Smooth muscle cell (in vitro differentiated cells): ENCODE data around the gene NSUN4. TPM values are rescaled to one million over a fixed set of nuclear protein-coding genes. Genes with fewer than 3 reads are reported as not detected.
"Not testable (repeated sequence)": the region's sequence is repeated elsewhere in the genome, so short reads cannot be mapped to it uniquely, and the experiment has no call there.

Experiments used
- DNase-seq: peaks from one replicate; lab custom pipeline; 2025; ENCODE audit not compliant: unreplicated experiment; lab: John Stamatoyannopoulos, UW
- H2AFZ ChIP-seq: fragments of 200-600 bp; sonication (generic); 2 replicates; pipeline ENCODE4 v1.6.0; 2016; ENCODE audit warnings: antibody characterized with exemption, low read depth, mild to moderate bottlenecking
- H3F3A ChIP-seq: fragments of 200-600 bp; sonication (generic); 2 replicates; pipeline ENCODE4 v1.6.0; 2017; ENCODE audit warnings: antibody characterized with exemption, low read depth
- H3K27ac ChIP-seq: fragments of 200-600 bp; sonication (generic); 2 replicates; pipeline ENCODE4 v1.5.1; 2016; ENCODE audit warnings: low read depth, mild to moderate bottlenecking
- H3K27me3 ChIP-seq: fragments of 200-600 bp; sonication (generic); 2 replicates; pipeline ENCODE4 v1.6.1; 2016; ENCODE audit warnings: low read depth, mild to moderate bottlenecking
- H3K36me3 ChIP-seq: fragments of 200-600 bp; sonication (generic); 2 replicates; pipeline ENCODE4 v1.5.1; 2016; ENCODE audit warnings: low read depth
- H3K4me1 ChIP-seq: fragments of 200-600 bp; sonication (generic); 2 replicates; pipeline ENCODE4 v1.5.1; 2016; ENCODE audit warnings: low read depth
- H3K4me2 ChIP-seq: fragments of 200-600 bp; sonication (generic); 2 replicates; pipeline ENCODE4 v1.6.0; 2016; ENCODE audit warnings: mild to moderate bottlenecking
- H3K4me3 ChIP-seq: fragments of 200-600 bp; sonication (generic); 2 replicates; pipeline ENCODE4 v1.5.1; 2016; ENCODE audit warnings: mild to moderate bottlenecking
- H3K79me2 ChIP-seq: fragments of 200-600 bp; sonication (generic); 2 replicates; pipeline ENCODE4 v1.6.0; 2016; ENCODE audit warnings: low read depth, mild to moderate bottlenecking
- H3K9ac ChIP-seq: fragments of 200-600 bp; sonication (generic); 2 replicates; pipeline ENCODE4 v1.6.0; 2016; ENCODE audit warnings: low read depth
- H3K9me3 ChIP-seq: fragments of 200-600 bp; sonication (generic); replicated peaks from 2 replicates; pipeline ENCODE4 v1.5.1; 2016; ENCODE audit warnings: low read depth
- H4K20me1 ChIP-seq: fragments of 200-600 bp; sonication (generic); 2 replicates; pipeline ENCODE4 v1.6.0; 2016; ENCODE audit warnings: low read depth
- WGBS: methylation state at CpG from one replicate; pipeline ENCODE4 v1.1.7; 2016; ENCODE audit warnings: low lambda C conversion rate; 5-methylcytosine and 5-hydroxymethylcytosine counted together
- polyA plus RNA-seq: library from polyadenylated mRNA; unstranded; fragments of >200 nt; fragmentation: Nextera tagmentation; extraction: Ambion mirVana; gene quantifications from 2 replicates; pipeline ENCODE4 v1.2.1, GENCODE V29; 2016
- total RNA-seq: library from RNA; depleted of rRNA; stranded (reverse); fragments of >200 nt; gene quantifications from 2 replicates; pipeline ENCODE4 v1.2.3, GENCODE V29; 2014
- TF ChIP-seq, protein P1 (sequence below): fragments of 200-600 bp; sonication (generic); IDR thresholded peaks from 2 replicates; pipeline ENCODE4 v1.5.1; 2017; ENCODE audit warnings: borderline replicate concordance, mild to moderate bottlenecking, antibody characterized with exemption; ENCODE audit not compliant: insufficient read depth, poor library complexity, severe bottlenecking

Gene NSUN4
- total and polyA plus RNA-seq, 2 experiments from 2014 or later: 10.8 to 14.1 TPM

DNA sequence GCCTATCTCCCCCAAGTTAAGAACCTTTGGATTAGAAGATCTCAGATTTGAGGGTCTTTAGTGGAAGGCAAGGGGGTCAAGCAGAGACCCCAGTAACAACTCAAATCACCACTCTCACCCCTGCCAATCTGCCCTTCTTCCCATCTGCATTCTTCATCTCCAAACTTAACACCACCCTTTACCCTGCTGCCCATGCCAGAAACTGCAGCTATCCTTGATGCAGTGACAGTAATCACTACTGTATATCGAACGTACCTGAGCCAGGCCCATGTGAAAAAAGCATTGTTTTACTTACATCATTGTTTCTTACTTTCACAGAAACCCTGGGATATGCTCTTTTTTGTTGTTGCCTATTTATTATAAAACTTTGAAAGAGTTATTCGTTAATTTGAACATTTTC, 26.5 kb downstream of the NSUN4 start:
- Histone ChIP-seq H4K20me1 (no peaks in the 10 kb centered on the region), H3F3A (no peaks in the 10 kb centered on the region), H3K27me3 (no peaks in the 10 kb centered on the region), H3K4me1 (peaks cover 15% of the 10 kb centered on the region), H3K4me3 (no peak overlapping the region), H3K36me3 (peaks cover under 1% of the 10 kb centered on the region), H3K79me2 (no peaks in the 10 kb centered on the region), H3K9me3 (no peaks in the 10 kb centered on the region), H3K4me2 (no peak overlapping the region), H3K9ac (no peak overlapping the region), H3K27ac (no peak overlapping the region), H2AFZ (no peak overlapping the region)
- TF ChIP-seq, protein P1, sequence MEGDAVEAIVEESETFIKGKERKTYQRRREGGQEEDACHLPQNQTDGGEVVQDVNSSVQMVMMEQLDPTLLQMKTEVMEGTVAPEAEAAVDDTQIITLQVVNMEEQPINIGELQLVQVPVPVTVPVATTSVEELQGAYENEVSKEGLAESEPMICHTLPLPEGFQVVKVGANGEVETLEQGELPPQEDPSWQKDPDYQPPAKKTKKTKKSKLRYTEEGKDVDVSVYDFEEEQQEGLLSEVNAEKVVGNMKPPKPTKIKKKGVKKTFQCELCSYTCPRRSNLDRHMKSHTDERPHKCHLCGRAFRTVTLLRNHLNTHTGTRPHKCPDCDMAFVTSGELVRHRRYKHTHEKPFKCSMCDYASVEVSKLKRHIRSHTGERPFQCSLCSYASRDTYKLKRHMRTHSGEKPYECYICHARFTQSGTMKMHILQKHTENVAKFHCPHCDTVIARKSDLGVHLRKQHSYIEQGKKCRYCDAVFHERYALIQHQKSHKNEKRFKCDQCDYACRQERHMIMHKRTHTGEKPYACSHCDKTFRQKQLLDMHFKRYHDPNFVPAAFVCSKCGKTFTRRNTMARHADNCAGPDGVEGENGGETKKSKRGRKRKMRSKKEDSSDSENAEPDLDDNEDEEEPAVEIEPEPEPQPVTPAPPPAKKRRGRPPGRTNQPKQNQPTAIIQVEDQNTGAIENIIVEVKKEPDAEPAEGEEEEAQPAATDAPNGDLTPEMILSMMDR: no peak
- WGBS: 93% methylated on average over 3 of the region's 3 CpGs
- DNase-seq: no peak

GRCh38 chr1:46367701-46368100, 27.1 kb downstream of the NSUN4 start:
- not testable (repeated sequence) for H3K27ac ChIP-seq, DNase-seq, H3K4me1 ChIP-seq, H3K4me3 ChIP-seq, H3K36me3 ChIP-seq, H4K20me1 ChIP-seq, H3K79me2 ChIP-seq, H3K9ac ChIP-seq, H3K27me3 ChIP-seq, H3F3A ChIP-seq, H3K4me2 ChIP-seq, H3K9me3 ChIP-seq, H2AFZ ChIP-seq
- over 99% methylated on average over 8 of the region's 8 CpGs for WGBS

GRCh38 chr1:46368791-46369190, 28.2 kb downstream of the NSUN4 start:
- no peak overlapping the region for H3K9ac ChIP-seq
- no peaks in the 10 kb centered on the region for H3K36me3 ChIP-seq
- H3K79me2 ChIP-seq: no peaks in the 10 kb centered on the region
- H3K27me3 ChIP-seq: no peaks in the 10 kb centered on the region
- no peaks in the 10 kb centered on the region for H3F3A ChIP-seq
- H2AFZ ChIP-seq: no peak overlapping the region
- H3K4me1 ChIP-seq: no peaks in the 10 kb centered on the region
- TF ChIP-seq, protein P1: no peak
- WGBS: 96% methylated on average over 2 of the region's 2 CpGs
- no peak overlapping the region for H3K4me2 ChIP-seq
- no peak overlapping the region for H3K27ac ChIP-seq
- DNase-seq: no peak
- no peaks in the 10 kb centered on the region for H4K20me1 ChIP-seq
- H3K4me3 ChIP-seq: no peak overlapping the region
- no peaks in the 10 kb centered on the region for H3K9me3 ChIP-seq

GRCh38 chr1:46369542-46370213, 29.1 kb downstream of the NSUN4 start:
- DNase-seq: no peak
- Histone ChIP-seq H3K4me2 (no peak overlapping the region), H3K9ac (no peak overlapping the region), H3F3A (no peaks in the 10 kb centered on the region), H3K4me1 (no peaks in the 10 kb centered on the region), H3K9me3 (no peaks in the 10 kb centered on the region), H3K79me2 (no peaks in the 10 kb centered on the region), H3K4me3 (no peak overlapping the region), H3K27me3 (no peaks in the 10 kb centered on the region), H3K27ac (no peak overlapping the region), H2AFZ (no peak overlapping the region), H4K20me1 (no peaks in the 10 kb centered on the region), H3K36me3 (no peaks in the 10 kb centered on the region)
- whole genome bisulfite sequencing: 89% methylated on average over 4 of the region's 4 CpGs
- TF ChIP-seq, protein P1: no peak
